HCT116 (cell line): Measurements from ENCODE around the gene PLK2.

Source experiments
- POLR2AphosphoS5 ChIP-seq: IDR thresholded peaks from 2 replicates; pipeline ENCODE4 v1.6.1; 2011; ENCODE audit warnings: mild to moderate bottlenecking, low read depth, low read length, moderate library complexity
- SP1 ChIP-seq: IDR thresholded peaks from 2 replicates; pipeline ENCODE4 v1.6.1; 2012; ENCODE audit warnings: low read depth

DNA sequence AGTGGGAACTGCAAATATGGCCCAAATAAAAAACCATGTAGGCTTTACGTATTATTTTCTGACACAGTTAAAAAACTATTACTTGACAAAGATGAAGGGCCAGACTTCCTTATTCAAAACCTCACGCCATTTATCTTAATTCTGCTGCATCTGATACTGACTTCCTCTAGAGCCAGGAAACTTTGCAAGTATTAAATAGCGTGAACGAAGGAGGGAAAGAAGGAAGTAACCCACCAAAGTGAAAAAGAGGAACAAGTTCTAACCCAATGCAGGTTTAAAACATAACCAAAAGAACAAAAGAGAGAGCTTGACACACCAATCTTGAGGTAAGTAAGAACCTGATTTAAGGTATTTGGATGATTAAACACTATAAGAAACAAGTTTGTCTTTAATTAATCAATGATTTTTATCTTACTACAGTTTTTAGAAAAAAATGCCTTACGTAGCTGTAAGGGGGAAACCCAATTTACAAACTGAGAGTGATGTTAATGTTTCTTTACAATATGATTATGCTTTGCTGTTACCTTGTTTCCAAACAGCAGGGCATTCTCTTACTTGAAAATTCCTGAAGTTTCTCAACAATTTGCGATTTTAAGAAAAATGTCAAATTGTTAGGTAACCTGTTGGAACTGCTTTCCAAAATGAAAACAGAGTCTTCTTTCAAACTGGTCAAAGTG lies 31.5 kb upstream of the PLK2 start, which contains the start of gene GAPT:
- TF ChIP-seq SP1, result no peak
- no peak for TF ChIP-seq POLR2AphosphoS5
